C4-2B (cell line): ENCODE measurements around the gene PPP1CB.

Experiments
- CTCF ChIP-seq: fragments of 450-650 bp; conservative IDR thresholded peaks from 2 replicates; pipeline ENCODE4 v1.5.1; 2017; ENCODE audit warnings: mild to moderate bottlenecking
- ZFX ChIP-seq: fragments of 450-650 bp; IDR thresholded peaks from 2 replicates; pipeline ENCODE4 v1.6.1; 2017

- no peak for TF ChIP-seq CTCF
- no peak for TF ChIP-seq ZFX
Measured at GRCh38 chr2:28782423-28782822, 30.8 kb downstream of the PPP1CB start.
